ENCODE data around the gene TIPIN. TPM values are rescaled to one million over a fixed set of nuclear protein-coding genes. Genes with fewer than 3 reads are reported as not detected.
A peak's percentile ranks its signal among the peaks of the same experiment; 100 is the strongest.

TIPIN gene
- total and polyA plus RNA-seq, 2 of the 8 experiments (the other 6 are each of a cell fraction or from before 2014, with no cell fraction given) = 8.5 to 24.7 TPM

GRCh38 chr15:66388043-66388363, 31.5 kb upstream of the TIPIN start:
- H4K8ac ChIP-seq (ENCODE audit: extremely low read depth, insufficient read depth, low read length) = no peak overlapping the region
- H3K14ac ChIP-seq (ENCODE audit: insufficient read length) = no peak overlapping the region
- CTCF ChIA-PET (ENCODE audit: partially characterized antibody) = interaction anchor here (0.8 to 4.6 kb wide), 13 partner anchors 9 to 113 kb away, joined by 3 to 47 read pairs (median 3); partner anchors contain the start of gene SNAPC5
- peaks cover 3% of the 10 kb centered on the region for H3K23me2 ChIP-seq (ENCODE audit: low read depth, low read length)
- H3K79me2 ChIP-seq (ENCODE audit: control insufficient read depth in 1 of 2, insufficient read depth in 2 of 2, low read length in 2 of 2) = peaks cover 25 to 55% of the 10 kb centered on the region in 2 experiments
- H4K5ac ChIP-seq (ENCODE audit: insufficient read length, low read depth, low read length) = no peak overlapping the region
- H3K4me3 ChIP-seq (ENCODE audit: extremely low read depth in 1 of 4, insufficient read depth in 2 of 4, low read depth in 3 of 4, low read length in 4 of 4) = peak overlapping the region; percentile 48 to 96 (median 88)
- H2BK12ac ChIP-seq (ENCODE audit: low read depth, low read length) = no peak overlapping the region
- TF ChIP-seq GABPA (IDR thresholded peaks at IDR 0.05; ENCODE audit: borderline replicate concordance, insufficient read depth, low read length) = no peak
- no peak for TF ChIP-seq CHD1 (IDR thresholded peaks at IDR 0.05; ENCODE audit: low read depth, low read length)
- no peak for TF ChIP-seq CHD2 (IDR thresholded peaks at IDR 0.05; ENCODE audit: low read length)
- no peak for TF ChIP-seq E2F6 (IDR thresholded peaks at IDR 0.05)
- no peak for TF ChIP-seq POLR2AphosphoS5 (IDR thresholded peaks at IDR 0.05; ENCODE audit: low read depth, low read length)
- no peak for TF ChIP-seq BCL11A (IDR thresholded peaks at IDR 0.05; ENCODE audit: low read depth in 2 of 2, low read length in 2 of 2)
- no peak overlapping the region for H3K4ac ChIP-seq (replicated peaks; ENCODE audit: insufficient read length, low read depth, low read length)
- H3K36me3 ChIP-seq (ENCODE audit: control insufficient read depth in 2 of 4, insufficient read depth in 4 of 4, low read length in 3 of 4) = peaks cover 0 to 3% (median 0%) of the 10 kb centered on the region in 4 experiments; a peak in 2 of 8 replicates
- no peak overlapping the region for H3K18ac ChIP-seq (ENCODE audit: extremely low read depth, low read length)
- H3K27me3 ChIP-seq (replicated peaks in 1 of 4; ENCODE audit: control insufficient read depth in 3 of 4, extremely low read depth in 1 of 4, insufficient read depth in 3 of 4, low read length in 3 of 4) = no peaks in the 10 kb centered on the region
- H3K4me2 ChIP-seq (ENCODE audit: insufficient read depth in 1 of 2, low read depth in 2 of 2, low read length in 2 of 2) = peak overlapping the region; percentile 69 to 95
- H2AFZ ChIP-seq (ENCODE audit: low read length) = no peak overlapping the region
- H4K91ac ChIP-seq (replicated peaks; ENCODE audit: insufficient read length, low read length) = no peak overlapping the region
- DNase-seq (ENCODE audit: low read depth in 1 of 2, low spot score in 2 of 2) (no peak), FAIRE-seq (no peak)
- peak overlapping the region; percentile 10 to 68 (median 58) for H3K9ac ChIP-seq (replicated peaks in 1 of 4; ENCODE audit: extremely low read depth in 1 of 4, low read depth in 3 of 4, low read length in 3 of 4)
- H3K56ac ChIP-seq (replicated peaks; ENCODE audit: insufficient read length, low read depth, low read length) = no peak overlapping the region
- no peak overlapping the region for H2BK20ac ChIP-seq (ENCODE audit: low read length)
- 55% methylated on average over 3 of the region's 3 CpGs; no CpG with 5 or more reads in 1 of the 2 experiments for WGBS, 2 experiments (ENCODE audit: extremely low coverage in 1 of 2, insufficient coverage in 1 of 2, insufficient read length in 1 of 2, insufficient replicate concordance in 2 of 2, low coverage in 1 of 2, low lambda C conversion rate in 2 of 2, missing lambda C conversion rate in 1 of 2)
- H3K27ac ChIP-seq (ENCODE audit: low read depth, low read length) = no peak overlapping the region
- POLR2A ChIA-PET (ENCODE audit: partially characterized antibody) = interaction anchor here (1.7 to 5.5 kb wide), 4 partner anchors 16 to 117 kb away, joined by 3 to 58 read pairs (median 13); partner anchors contain the start of genes RPL4, SNAPC5, TIPIN and ZWILCH
- H2BK5ac ChIP-seq (ENCODE audit: low read depth, low read length) = no peak overlapping the region
- no peak overlapping the region for H2BK15ac ChIP-seq (ENCODE audit: low read length)
- no peak overlapping the region for H2AK5ac ChIP-seq (ENCODE audit: low read depth, low read length)
- no peaks in the 10 kb centered on the region for H3K9me3 ChIP-seq (ENCODE audit: insufficient read depth in 2 of 2, low read depth in 1 of 2, low read length in 1 of 2)
- H2BK120ac ChIP-seq (replicated peaks; ENCODE audit: low read depth, low read length) = no peak overlapping the region
- H3K23ac ChIP-seq (ENCODE audit: insufficient read length) = no peak overlapping the region
- peaks cover 0 to 3% (median 0%) of the 10 kb centered on the region in 4 experiments; a peak in 2 of 7 replicates for H3K4me1 ChIP-seq (replicated peaks in 1 of 4; ENCODE audit: control insufficient read depth in 3 of 4, insufficient read depth in 4 of 4, low read length in 3 of 4)
- H4K20me1 ChIP-seq (replicated peaks in 1 of 2; ENCODE audit: control insufficient read depth in 1 of 2, insufficient read depth in 2 of 2, low read length in 2 of 2) = peaks cover 7 to 8% of the 10 kb centered on the region in 2 experiments
- H3K79me1 ChIP-seq (ENCODE audit: low read depth, low read length) = peaks cover 14% of the 10 kb centered on the region
